Heart right ventricle (tissue), 16 donors: ENCODE data around the gene LAD1. TPM values are rescaled to one million over a fixed set of nuclear protein-coding genes. Genes with fewer than 3 reads are reported as not detected.

Source experiments
- ATAC-seq, 8 donors: fragments of 200-7000 bp; cut with Tn5 transposase; one replicate each; pipeline ENCODE4 v1.9.1; 2020; ENCODE audit warnings: mild to moderate bottlenecking in 8 of 8, moderate library complexity in 8 of 8, moderate number of reproducible peaks in 1 of 8
- DNase-seq, 2 donors: peaks; one replicate each; pipeline ENCODE4 v3.0.0-alpha.2; 2020
- H3K27ac ChIP-seq, 10 donors: fragments of 200-600 bp; sonication (generic) in 2 of 10; one replicate each; pipeline versions ENCODE4 v1.5.0 to v1.8.0; 2020 to 2022; ENCODE audit warnings: mild to moderate bottlenecking in 3 of 10
- H3K27me3 ChIP-seq, 7 donors: fragments of 200-600 bp; one replicate each; pipeline ENCODE4 v1.8.0; 2021 to 2022; ENCODE audit warnings: mild to moderate bottlenecking in 2 of 7
- H3K36me3 ChIP-seq, 9 donors: fragments of 200-600 bp; sonication (generic) in 1 of 9; one replicate each; pipeline versions ENCODE4 v1.5.0 to v1.8.0; 2020 to 2022; ENCODE audit warnings: mild to moderate bottlenecking in 2 of 9
- H3K4me1 ChIP-seq, 9 donors: fragments of 200-600 bp; sonication (generic) in 1 of 9; one replicate each; pipeline versions ENCODE4 v1.5.0 to v1.8.0; 2020 to 2022; ENCODE audit warnings: mild to moderate bottlenecking in 4 of 9
- H3K4me3 ChIP-seq, 10 donors: fragments of 200-600 bp; sonication (generic) in 2 of 10; one replicate each; pipeline versions ENCODE4 v1.5.0 to v1.8.0; 2020 to 2022; ENCODE audit warnings: mild to moderate bottlenecking in 7 of 10, moderate library complexity in 2 of 10
- H3K9me3 ChIP-seq, 11 donors: fragments of 200-600 bp in 10 of 11; sonication (generic) in 2 of 11; one replicate each; pipeline versions ENCODE4 v1.5.0 to v1.8.0; 2013 to 2022; ENCODE audit warnings: mild to moderate bottlenecking in 2 of 11, control low read depth in 1 of 11, moderate library complexity in 1 of 11
- WGBS, 2 donors: extraction: QIAGEN DNeasy Blood & Tissue Kit; methylation state at CpG; one replicate each; pipeline ENCODE4 v1.1.7; 2013; ENCODE audit warnings: inconsistent platforms in 1 of 2; 5-methylcytosine and 5-hydroxymethylcytosine counted together
- intact Hi-C, 10 donors: fragments of 100-400 bp; cut with DNase I; formaldehyde crosslinking; loops; one replicate each; pipeline versions ENCODE4 v1.11.1 to v1.14.2; 2022
- polyA plus RNA-seq, 2 donors: library from polyadenylated mRNA; stranded (reverse); fragments of 200-250 nt; gene quantifications; one replicate each; pipeline ENCODE4 v1.2.3, GENCODE V29; 2013
- total RNA-seq, 10 donors: library from RNA; stranded (reverse); fragmentation: NEBNext Ultra II Directional in 3 of 10; extraction: Animal tissue kit (Norgen Biotek cat#: 25700) in 3 of 10; gene quantifications; one replicate each; pipeline versions ENCODE4 v1.2.1 to v1.2.4, GENCODE V29; 2021 to 2023
- TF ChIP-seq, protein P1 (sequence below), 9 donors: fragments of 200-600 bp; sonication (generic) in 2 of 9; IDR thresholded peaks; one replicate each; pipeline versions ENCODE4 v1.5.0 to v1.8.0; 2021 to 2022; ENCODE audit warnings: antibody characterized with exemption in 9 of 9, mild to moderate bottlenecking in 5 of 9, moderate library complexity in 1 of 9
- donor health status: Arrhythmogenic right ventricular cardiomyopathy.
- donor health status: ischemic (EF 13 %, LVEDD 7.1; RV severe dilation, severe dysfunction).
- donor health status: healthy with polysubstance abuse.
- donor health status: DM: no; HTN: yes; CAD: no.
- donor health status: DM: no; HTN: no; CAD: no.
- donor health status: ischemic (EF 25% LVEDD 6.9; RV normal size, moderate dysfunction).
- donor health status: ischemic (EF 25% LVEDD 5.7; RV mildly dilated, moderate dysfunction).
- donor health status: healthy.
- donor health status: DM: yes; HTN: yes; CAD: no.
- donor health status: Ischemic cardiomyopathy.
- donor health status: ischemic (EF 35%, LVEDD 5.7; RV mildly dilated, moderate dysfunction).
- donor health status: nonischemic (EF 11% LVEDD 7.7; RV severe dilation, severe dysfunction).
- donor health status: DM: yes; HTN: yes; CAD: no.
- donor health status: PGD.
- donor health status: ischemic (EF 29% LVEDD 5.4; RV normal size, mild dysfunction).
- donor health status: nonischemic (EF 23%, LVEDD 6.1; RV moderate dilation, normal function).

LAD1 gene
- total and polyA plus RNA-seq, 12 donors, result 0.85 to 42.2 (median 2.9) TPM

DNA sequence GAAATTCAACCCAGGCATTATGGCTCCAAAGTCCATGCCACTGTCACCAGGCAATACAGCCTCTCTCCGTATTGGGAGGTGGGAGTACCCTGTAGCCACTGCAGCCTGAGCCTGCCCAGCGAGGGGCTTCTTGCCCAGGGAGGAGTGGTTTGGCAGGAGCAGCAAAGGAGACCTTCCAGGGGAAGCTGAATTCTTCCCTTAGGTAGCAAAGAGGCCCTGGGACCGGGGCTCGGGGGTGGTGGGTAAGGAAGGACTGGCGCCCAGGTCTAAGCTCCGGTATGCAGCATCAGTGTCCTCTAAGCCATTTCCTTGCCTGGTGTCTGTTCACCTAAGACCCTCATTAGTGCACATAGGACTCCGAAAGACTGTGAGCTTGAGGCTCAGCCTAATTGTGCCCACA lies 38.6 kb downstream of the LAD1 start:
- H3K27me3 ChIP-seq, result no peaks in the 10 kb centered on the region
- no peaks in the 10 kb centered on the region for H3K9me3 ChIP-seq
- WGBS, 2 donors, result 75 to 81% methylated on average over 7 of the region's 7 CpGs
- TF ChIP-seq, protein P1, sequence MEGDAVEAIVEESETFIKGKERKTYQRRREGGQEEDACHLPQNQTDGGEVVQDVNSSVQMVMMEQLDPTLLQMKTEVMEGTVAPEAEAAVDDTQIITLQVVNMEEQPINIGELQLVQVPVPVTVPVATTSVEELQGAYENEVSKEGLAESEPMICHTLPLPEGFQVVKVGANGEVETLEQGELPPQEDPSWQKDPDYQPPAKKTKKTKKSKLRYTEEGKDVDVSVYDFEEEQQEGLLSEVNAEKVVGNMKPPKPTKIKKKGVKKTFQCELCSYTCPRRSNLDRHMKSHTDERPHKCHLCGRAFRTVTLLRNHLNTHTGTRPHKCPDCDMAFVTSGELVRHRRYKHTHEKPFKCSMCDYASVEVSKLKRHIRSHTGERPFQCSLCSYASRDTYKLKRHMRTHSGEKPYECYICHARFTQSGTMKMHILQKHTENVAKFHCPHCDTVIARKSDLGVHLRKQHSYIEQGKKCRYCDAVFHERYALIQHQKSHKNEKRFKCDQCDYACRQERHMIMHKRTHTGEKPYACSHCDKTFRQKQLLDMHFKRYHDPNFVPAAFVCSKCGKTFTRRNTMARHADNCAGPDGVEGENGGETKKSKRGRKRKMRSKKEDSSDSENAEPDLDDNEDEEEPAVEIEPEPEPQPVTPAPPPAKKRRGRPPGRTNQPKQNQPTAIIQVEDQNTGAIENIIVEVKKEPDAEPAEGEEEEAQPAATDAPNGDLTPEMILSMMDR (IDR thresholded peaks at IDR 0.05), result no peak
- H3K36me3 ChIP-seq, result peaks cover 0 to 69% (median 19%) of the 10 kb centered on the region in 9 donors
- ATAC-seq (no peak), DNase-seq (no peak)
- no peak overlapping the region for H3K27ac ChIP-seq
- H3K4me3 ChIP-seq, result no peak overlapping the region
- intact Hi-C loops, result loop anchor here in 5 of 10 donors (2.0 to 5.0 kb wide), 2 partner anchors 106 to 108 kb away; no protein-coding TSS in a partner anchor
- H3K4me1 ChIP-seq, result peaks cover 0 to 38% (median 5%) of the 10 kb centered on the region in 9 donors

DNA sequence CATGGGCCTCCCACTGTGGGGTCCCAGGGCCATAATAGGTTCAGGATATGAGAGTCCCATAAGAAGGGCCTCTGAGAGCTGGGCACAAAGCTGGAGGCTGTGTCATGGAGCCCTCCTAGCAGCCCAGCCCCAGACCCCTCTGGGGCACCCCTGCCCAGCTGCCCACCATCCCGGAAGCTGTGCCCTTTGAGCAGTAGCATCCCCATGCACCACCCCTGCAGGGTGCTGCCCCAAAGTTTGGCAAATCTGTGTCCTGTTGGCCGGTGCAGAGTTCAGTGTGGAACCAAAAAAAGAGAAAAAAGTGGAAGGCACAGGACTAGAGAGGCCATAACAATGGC lies 39.3 kb downstream of the LAD1 start:
- intact Hi-C loops, result loop anchor here in 7 of 10 donors (2.0 to 10.0 kb wide), 4 partner anchors 45 to 108 kb away; no protein-coding TSS in a partner anchor
- peaks cover 0 to 63% (median 15%) of the 10 kb centered on the region in 9 donors for H3K36me3 ChIP-seq
- no peaks in the 10 kb centered on the region for H3K27me3 ChIP-seq
- 81 to 82% methylated on average over 2 of the region's 2 CpGs for WGBS, 2 donors
- H3K9me3 ChIP-seq, result no peaks in the 10 kb centered on the region
- H3K4me1 ChIP-seq, result peaks cover 0 to 39% (median under 1%) of the 10 kb centered on the region in 9 donors
- DNase-seq (no peak), ATAC-seq (no peak)
- no peak overlapping the region for H3K4me3 ChIP-seq
- H3K27ac ChIP-seq, result peak overlapping the region in 2 of 10 donors; percentile 2 to 25
- TF ChIP-seq, protein P1 (IDR thresholded peaks at IDR 0.05), result no peak

- WGBS, 2 donors, result 63 to 69% methylated on average over 18 of the region's 18 CpGs
- Histone ChIP-seq H3K4me3 (no peak overlapping the region), H3K9me3 (no peaks in the 10 kb centered on the region), H3K4me1 (peaks cover 0 to 34% (median 0%) of the 10 kb centered on the region in 9 donors), H3K27ac (peak overlapping the region in 8 of 10 donors; percentile 2 to 50 (median 34)), H3K36me3 (peaks cover 0 to 57% (median 15%) of the 10 kb centered on the region in 9 donors), H3K27me3 (no peaks in the 10 kb centered on the region)
- ATAC-seq, result no peak
- no peak for DNase-seq
- intact Hi-C loops, result loop anchor here in 2 of 10 donors (2.0 to 10.0 kb wide), 2 partner anchors 46 to 50 kb away; no protein-coding TSS in a partner anchor
- TF ChIP-seq, protein P1 (IDR thresholded peaks at IDR 0.05), result no peak
Observed at GRCh38 chr1:201359031-201359872, 39.9 kb downstream of the LAD1 start.

DNA sequence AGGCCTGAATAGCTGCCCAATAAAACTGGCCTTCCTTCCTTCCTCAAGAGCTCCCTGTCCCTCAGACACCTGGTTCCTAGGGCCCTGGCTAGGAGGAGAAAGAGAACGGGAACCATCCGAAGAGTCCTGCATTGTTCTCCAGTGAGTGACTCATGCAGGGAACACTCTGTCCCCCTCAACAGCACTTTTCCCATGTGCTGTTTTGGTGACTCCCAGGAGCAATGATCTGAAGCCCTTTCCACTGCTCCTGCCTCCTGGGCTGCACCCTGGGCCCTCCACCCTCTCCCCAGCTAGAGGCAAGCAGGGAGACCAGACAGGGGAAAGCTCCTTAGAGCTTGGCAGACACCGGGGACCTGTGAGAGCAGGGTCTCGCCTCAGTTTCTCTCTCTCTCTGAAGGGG lies 40.5 kb downstream of the LAD1 start:
- Histone ChIP-seq H3K4me1 (peaks cover 0 to 31% (median 0%) of the 10 kb centered on the region in 9 donors), H3K27me3 (no peaks in the 10 kb centered on the region), H3K36me3 (peaks cover 0 to 50% (median 13%) of the 10 kb centered on the region in 9 donors), H3K27ac (peak overlapping the region in 7 of 10 donors; percentile 2 to 50 (median 35)), H3K4me3 (no peak overlapping the region), H3K9me3 (no peaks in the 10 kb centered on the region)
- no peak for DNase-seq
- peak in 2 of 8 donors; percentile 0 to 1 for ATAC-seq
- TF ChIP-seq, protein P1 (IDR thresholded peaks at IDR 0.05), result no peak
- intact Hi-C loops, result loop anchor here in 2 of 10 donors (2.0 to 10.0 kb wide), 2 partner anchors 46 to 50 kb away; no protein-coding TSS in a partner anchor
- 58 to 60% methylated on average over 4 of the region's 4 CpGs for WGBS, 2 donors
